Smooth muscle cell (in vitro differentiated cells): ENCODE results near the gene STXBP3. TPM values are rescaled to one million over a fixed set of nuclear protein-coding genes. Genes with fewer than 3 reads are reported as not detected.

Experiments used
- DNase-seq: peaks from one replicate; lab custom pipeline; 2025; ENCODE audit not compliant: unreplicated experiment; lab: John Stamatoyannopoulos, UW
- H2AFZ ChIP-seq: fragments of 200-600 bp; sonication (generic); 2 replicates; pipeline ENCODE4 v1.6.0; 2016; ENCODE audit warnings: antibody characterized with exemption, low read depth, mild to moderate bottlenecking
- H3F3A ChIP-seq: fragments of 200-600 bp; sonication (generic); 2 replicates; pipeline ENCODE4 v1.6.0; 2017; ENCODE audit warnings: antibody characterized with exemption, low read depth
- H3K27ac ChIP-seq: fragments of 200-600 bp; sonication (generic); 2 replicates; pipeline ENCODE4 v1.5.1; 2016; ENCODE audit warnings: low read depth, mild to moderate bottlenecking
- H3K27me3 ChIP-seq: fragments of 200-600 bp; sonication (generic); 2 replicates; pipeline ENCODE4 v1.6.1; 2016; ENCODE audit warnings: low read depth, mild to moderate bottlenecking
- H3K36me3 ChIP-seq: fragments of 200-600 bp; sonication (generic); 2 replicates; pipeline ENCODE4 v1.5.1; 2016; ENCODE audit warnings: low read depth
- H3K4me1 ChIP-seq: fragments of 200-600 bp; sonication (generic); 2 replicates; pipeline ENCODE4 v1.5.1; 2016; ENCODE audit warnings: low read depth
- H3K4me2 ChIP-seq: fragments of 200-600 bp; sonication (generic); 2 replicates; pipeline ENCODE4 v1.6.0; 2016; ENCODE audit warnings: mild to moderate bottlenecking
- H3K4me3 ChIP-seq: fragments of 200-600 bp; sonication (generic); 2 replicates; pipeline ENCODE4 v1.5.1; 2016; ENCODE audit warnings: mild to moderate bottlenecking
- H3K79me2 ChIP-seq: fragments of 200-600 bp; sonication (generic); 2 replicates; pipeline ENCODE4 v1.6.0; 2016; ENCODE audit warnings: low read depth, mild to moderate bottlenecking
- H3K9ac ChIP-seq: fragments of 200-600 bp; sonication (generic); 2 replicates; pipeline ENCODE4 v1.6.0; 2016; ENCODE audit warnings: low read depth
- H3K9me3 ChIP-seq: fragments of 200-600 bp; sonication (generic); replicated peaks from 2 replicates; pipeline ENCODE4 v1.5.1; 2016; ENCODE audit warnings: low read depth
- H4K20me1 ChIP-seq: fragments of 200-600 bp; sonication (generic); 2 replicates; pipeline ENCODE4 v1.6.0; 2016; ENCODE audit warnings: low read depth
- CTCF ChIP-seq: fragments of 200-600 bp; sonication (generic); IDR thresholded peaks from 2 replicates; pipeline ENCODE4 v1.5.1; 2017; ENCODE audit warnings: borderline replicate concordance, mild to moderate bottlenecking, antibody characterized with exemption; ENCODE audit not compliant: insufficient read depth, poor library complexity, severe bottlenecking
- WGBS: methylation state at CpG from one replicate; pipeline ENCODE4 v1.1.7; 2016; ENCODE audit warnings: low lambda C conversion rate; 5-methylcytosine and 5-hydroxymethylcytosine counted together
- polyA plus RNA-seq: library from polyadenylated mRNA; unstranded; fragments of >200 nt; fragmentation: Nextera tagmentation; extraction: Ambion mirVana; gene quantifications from 2 replicates; pipeline ENCODE4 v1.2.1, GENCODE V29; 2016
- total RNA-seq: library from RNA; depleted of rRNA; stranded (reverse); fragments of >200 nt; gene quantifications from 2 replicates; pipeline ENCODE4 v1.2.3, GENCODE V29; 2014

The STXBP3 gene
- total and polyA plus RNA-seq, 2 experiments from 2014 or later: 27.9 to 69.8 TPM

- H3K9me3 ChIP-seq: no peaks in the 10 kb centered on the region
- TF ChIP-seq CTCF: peak; percentile 62
- no peak overlapping the region for H3K4me3 ChIP-seq
- H3K27ac ChIP-seq: peak overlapping the region; percentile 10
- H3K36me3 ChIP-seq: no peaks in the 10 kb centered on the region
- 43% methylated on average over 12 of the region's 12 CpGs for WGBS
- no peak overlapping the region for H2AFZ ChIP-seq
- H4K20me1 ChIP-seq: no peaks in the 10 kb centered on the region
- H3K4me1 ChIP-seq: peaks cover 7% of the 10 kb centered on the region
- peak; percentile 4 for DNase-seq
- H3F3A ChIP-seq: peaks cover 4% of the 10 kb centered on the region
- no peaks in the 10 kb centered on the region for H3K79me2 ChIP-seq
- H3K4me2 ChIP-seq: no peak overlapping the region
- no peak overlapping the region for H3K9ac ChIP-seq
- no peaks in the 10 kb centered on the region for H3K27me3 ChIP-seq
Measured at GRCh38 chr1:108828074-108828961, 81.8 kb downstream of the STXBP3 start.

GRCh38 chr1:108829498-108829916 is 83.0 kb downstream of the STXBP3 start:
- Histone ChIP-seq H3K36me3 (no peaks in the 10 kb centered on the region), H3K9me3 (no peaks in the 10 kb centered on the region), H3K4me2 (no peak overlapping the region), H3K4me1 (peaks cover 7% of the 10 kb centered on the region), H3K9ac (peak overlapping the region; percentile 70), H2AFZ (no peak overlapping the region), H4K20me1 (no peaks in the 10 kb centered on the region), H3F3A (peaks cover 4% of the 10 kb centered on the region), H3K79me2 (no peaks in the 10 kb centered on the region), H3K4me3 (no peak overlapping the region), H3K27me3 (no peaks in the 10 kb centered on the region), H3K27ac (peak overlapping the region; percentile 95)
- DNase-seq: no peak
- WGBS: 86% methylated on average over 6 of the region's 6 CpGs
- TF ChIP-seq CTCF: no peak

- Histone ChIP-seq H3K4me1 (peaks cover 7% of the 10 kb centered on the region), H3K9ac (peak overlapping the region; percentile 70), H3K4me3 (peak overlapping the region; percentile 6), H3K36me3 (no peaks in the 10 kb centered on the region), H2AFZ (peak overlapping the region; percentile 56), H3F3A (peaks cover 4% of the 10 kb centered on the region), H3K4me2 (peak overlapping the region; percentile 71), H3K27me3 (no peaks in the 10 kb centered on the region), H3K27ac (peak overlapping the region; percentile 95), H3K9me3 (no peaks in the 10 kb centered on the region), H3K79me2 (no peaks in the 10 kb centered on the region), H4K20me1 (no peaks in the 10 kb centered on the region)
- no peak for TF ChIP-seq CTCF
- DNase-seq: peak; percentile 31
- 48% methylated on average over 20 of the region's 20 CpGs for WGBS
Measured at GRCh38 chr1:108830119-108831008, 83.9 kb downstream of the STXBP3 start.
